CD4-positive, alpha-beta T cell (primary cell): Measurements from ENCODE around the gene MEIS1. TPM values are rescaled to one million over a fixed set of nuclear protein-coding genes. Genes with fewer than 3 reads are reported as not detected.

Source experiments
- ATAC-seq: fragments of 200-7000 bp; cut with Tn5 transposase; one replicate; pipeline ENCODE4 v1.10.0; 2022; ENCODE audit warnings: mild to moderate bottlenecking; ENCODE audit not compliant: poor library complexity
- CTCF ChIA-PET: fragments of 350-600 bp; sonication (Branson Sonifier 250); formaldehyde crosslinking; loops from one replicate; lab custom pipeline; 2021; ENCODE audit warnings: antibody characterized with exemption, inconsistent platforms; lab: Charles Lee
- POLR2A ChIA-PET: fragments of 350-600 bp; sonication (Branson Sonifier 250); formaldehyde crosslinking; loops from one replicate; lab custom pipeline; 2021; ENCODE audit warnings: antibody characterized with exemption, inconsistent platforms; lab: Charles Lee
- DNase-seq, 14 experiments: peaks; one replicate each; pipeline ENCODE4 v3.0.0-alpha.2; 2013 to 2020; ENCODE audit warnings: mixed read lengths in 2 of 14
- H3K27ac ChIP-seq, 2 donors: one replicate each; pipeline versions ENCODE4 v1.5.1 to v1.7.0; 2013; ENCODE audit warnings: low read length in 2 of 2, low read depth in 1 of 2, mild to moderate bottlenecking in 1 of 2
- H3K27me3 ChIP-seq, 2 experiments: 1 replicate in 1 of 2; 2 replicates in 1 of 2; pipeline versions ENCODE4 v1.6.1 to v1.7.0; 2013; ENCODE audit warnings: low read length in 2 of 2, control low read depth in 1 of 2, mild to moderate bottlenecking in 1 of 2, moderate library complexity in 1 of 2; ENCODE audit not compliant: insufficient read depth in 2 of 2, control insufficient read depth in 1 of 2
- H3K36me3 ChIP-seq: one replicate; pipeline ENCODE4 v1.6.1; 2013; ENCODE audit warnings: low read length, control low read depth; ENCODE audit not compliant: insufficient read depth
- H3K4me1 ChIP-seq: one replicate; pipeline ENCODE4 v1.6.1; 2013; ENCODE audit warnings: low read length, control low read depth; ENCODE audit not compliant: insufficient read depth
- H3K4me3 ChIP-seq: one replicate; pipeline ENCODE4 v1.5.1; 2013; ENCODE audit warnings: mild to moderate bottlenecking, low read length, moderate library complexity
- H3K9me3 ChIP-seq, 2 experiments: 1 replicate in 1 of 2; 2 replicates in 1 of 2; pipeline versions ENCODE4 v1.6.1 to v1.7.0; 2013; ENCODE audit warnings: low read length in 2 of 2, mild to moderate bottlenecking in 2 of 2, control low read depth in 1 of 2, moderate library complexity in 1 of 2; ENCODE audit not compliant: control insufficient read depth in 1 of 2, insufficient read depth in 1 of 2
- H3K27ac Mint-ChIP-seq: one replicate; pipeline ENCODE4 v1.8.0; 2020; ENCODE audit warnings: mixed read lengths
- H3K27me3 Mint-ChIP-seq: one replicate; pipeline ENCODE4 v1.8.0; 2021; ENCODE audit warnings: mixed read lengths
- H3K36me3 Mint-ChIP-seq: one replicate; pipeline ENCODE4 v1.8.0; 2021; ENCODE audit warnings: low read depth, mixed read lengths
- H3K4me1 Mint-ChIP-seq: one replicate; pipeline ENCODE4 v1.8.0; 2021; ENCODE audit warnings: low read depth, mixed read lengths
- H3K4me3 Mint-ChIP-seq: one replicate; pipeline ENCODE4 v1.8.0; 2020; ENCODE audit warnings: mild to moderate bottlenecking, mixed read lengths
- H3K9me3 Mint-ChIP-seq: one replicate; pipeline ENCODE4 v1.8.0; 2020; ENCODE audit warnings: mixed read lengths
- CTCF ChIP-seq: fragments of 200-600 bp; IDR thresholded peaks from one replicate; pipeline ENCODE4 v1.8.0; 2022; ENCODE audit warnings: antibody characterized with exemption, mild to moderate bottlenecking
- intact Hi-C, 2 experiments: fragments of 100-400 bp; cut with DNase I in 1 of 2; cut with micrococcal nuclease in 1 of 2; formaldehyde crosslinking; loops; one replicate each; pipeline versions ENCODE4 v1.15.1 to v1.9.0; 2023 to 2025; cut with DNase I, micrococcal nuclease
- total RNA-seq, 174 experiments: library from RNA in 2 of 174; stranded (reverse) in 2 of 174; gene quantifications; one replicate each; pipeline ENCODE4 v1.2.3 and lab custom pipeline; 2021 to 2026

MEIS1 gene
- total RNA-seq, 2 experiments from 2014 or later = not detected

DNA sequence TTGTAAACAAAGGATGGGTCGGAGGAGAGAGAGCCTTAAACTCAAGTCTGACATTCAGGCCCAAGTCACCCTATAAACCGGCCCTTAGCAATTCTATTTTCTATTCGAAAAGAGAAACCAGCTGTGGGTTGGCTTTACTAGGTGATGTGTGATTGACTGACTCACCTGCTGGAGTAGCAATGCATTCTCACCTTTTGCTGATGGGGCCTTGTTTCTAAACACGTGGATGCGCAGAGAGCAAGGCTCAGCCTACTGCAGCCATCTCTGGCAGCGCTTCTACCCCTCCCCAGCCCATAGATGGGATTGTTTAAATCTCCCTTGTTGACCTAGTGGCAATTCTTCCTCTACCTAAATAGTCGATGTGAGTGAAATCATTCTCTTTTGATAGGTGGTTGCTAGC lies 138.5 kb downstream of the MEIS1 start:
- no peaks in the 10 kb centered on the region for H3K36me3 Mint-ChIP-seq
- Histone ChIP-seq H3K27me3 (peaks cover 42 to 55% of the 10 kb centered on the region in 2 experiments), H3K36me3 (no peaks in the 10 kb centered on the region), H3K4me1 (peaks cover 13% of the 10 kb centered on the region), H3K27ac (no peak overlapping the region), H3K9me3 (peaks cover 0 to 31% of the 10 kb centered on the region in 2 experiments), H3K4me3 (no peak overlapping the region)
- H3K4me1 Mint-ChIP-seq = peaks cover 8% of the 10 kb centered on the region
- no peak overlapping the region for H3K4me3 Mint-ChIP-seq
- ChIA-PET POLR2A (no interaction called here), CTCF (no interaction called here)
- H3K9me3 Mint-ChIP-seq = no peaks in the 10 kb centered on the region
- no peak for TF ChIP-seq CTCF
- DNase-seq (no peak), ATAC-seq (no peak)
- H3K27ac Mint-ChIP-seq = no peak overlapping the region
- intact Hi-C loops = no loop called here
- peaks cover 65% of the 10 kb centered on the region for H3K27me3 Mint-ChIP-seq

DNA sequence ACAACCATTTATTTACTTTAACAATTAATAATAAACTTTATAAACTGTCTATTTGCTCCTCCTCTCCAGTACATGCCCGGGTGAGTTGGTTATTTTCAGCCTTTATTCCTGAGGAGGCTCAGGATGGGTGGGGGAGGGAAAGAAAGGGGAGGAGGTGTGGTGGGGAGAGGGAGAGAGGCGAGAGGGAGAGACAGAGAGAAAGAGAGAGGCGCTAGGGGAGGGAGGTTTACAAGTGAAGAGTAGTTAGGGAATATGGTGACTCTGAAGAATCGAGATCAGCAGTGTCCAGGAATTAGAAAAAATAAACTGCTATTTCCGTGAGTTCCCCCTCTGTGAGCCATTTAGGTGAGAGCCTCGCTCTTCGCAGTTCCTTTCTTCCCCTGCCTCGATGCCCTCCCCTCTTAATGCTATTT lies 138.9 kb downstream of the MEIS1 start:
- Histone ChIP-seq H3K27me3 (peaks cover 46 to 59% of the 10 kb centered on the region in 2 experiments), H3K4me3 (no peak overlapping the region), H3K36me3 (no peaks in the 10 kb centered on the region), H3K27ac (no peak overlapping the region), H3K9me3 (peaks cover 0 to 31% of the 10 kb centered on the region in 2 experiments), H3K4me1 (peaks cover 13% of the 10 kb centered on the region)
- no peak for TF ChIP-seq CTCF
- Mint-ChIP-seq H3K4me1 (peaks cover 8% of the 10 kb centered on the region), H3K27me3 (peaks cover 65% of the 10 kb centered on the region), H3K9me3 (no peaks in the 10 kb centered on the region), H3K4me3 (no peak overlapping the region), H3K27ac (no peak overlapping the region), H3K36me3 (no peaks in the 10 kb centered on the region)
- DNase-seq (no peak), ATAC-seq (no peak)
- intact Hi-C loops = no loop called here
- CTCF ChIA-PET = no interaction called here
- POLR2A ChIA-PET = no interaction called here

- H3K27me3 ChIP-seq = peaks cover 48 to 68% of the 10 kb centered on the region in 2 experiments
- peaks cover 8% of the 10 kb centered on the region for H3K4me1 Mint-ChIP-seq
- peaks cover 13% of the 10 kb centered on the region for H3K4me1 ChIP-seq
- no peak overlapping the region for H3K4me3 Mint-ChIP-seq
- ChIA-PET POLR2A (no interaction called here), CTCF (no interaction called here)
- H3K4me3 ChIP-seq = no peak overlapping the region
- H3K9me3 Mint-ChIP-seq = no peaks in the 10 kb centered on the region
- H3K27ac Mint-ChIP-seq = no peak overlapping the region
- H3K36me3 Mint-ChIP-seq = no peaks in the 10 kb centered on the region
- ATAC-seq (no peak), DNase-seq (peak in 2 of 14 experiments; percentile 9 to 24)
- intact Hi-C loops = no loop called here
- peaks cover 0 to 31% of the 10 kb centered on the region in 2 experiments for H3K9me3 ChIP-seq
- H3K27me3 Mint-ChIP-seq = peaks cover 66% of the 10 kb centered on the region
- no peak overlapping the region for H3K27ac ChIP-seq
- H3K36me3 ChIP-seq = no peaks in the 10 kb centered on the region
- no peak for TF ChIP-seq CTCF
Measured at GRCh38 chr2:66574701-66575624, 140.0 kb downstream of the MEIS1 start.
